ENCODE measurements around the gene NEK11.
"Not testable (repeated sequence)": the region's sequence is repeated elsewhere in the genome, so short reads cannot be mapped to it uniquely, and the experiment has no call there.

Gene NEK11

GRCh38 chr3:131299836-131300235 lies 273.2 kb downstream of the NEK11 start:
- DNase-seq (ENCODE audit: low read depth in 3 of 3): no peak

- no peak for DNase-seq (ENCODE audit: low read depth in 3 of 3)
Measured at GRCh38 chr3:131303848-131304247, 277.2 kb downstream of the NEK11 start.

GRCh38 chr3:131304890-131305289 lies 278.2 kb downstream of the NEK11 start:
- no peak for DNase-seq (ENCODE audit: low read depth in 3 of 3)

- DNase-seq (ENCODE audit: low read depth in 3 of 3): no peak
Measured at GRCh38 chr3:131306242-131306641, 279.6 kb downstream of the NEK11 start.

- DNase-seq (ENCODE audit: low read depth in 3 of 3): no peak
Measured at GRCh38 chr3:131314318-131314717, 287.6 kb downstream of the NEK11 start.

- no peak for DNase-seq (ENCODE audit: low read depth in 3 of 3)
Measured at GRCh38 chr3:131315162-131315561, 288.5 kb downstream of the NEK11 start.

GRCh38 chr3:131317667-131318066 lies 291.0 kb downstream of the NEK11 start:
- DNase-seq (ENCODE audit: low read depth in 3 of 3): no peak

- no peak for DNase-seq (ENCODE audit: low read depth in 3 of 3)
Measured at GRCh38 chr3:131323014-131323413, 296.3 kb downstream of the NEK11 start.

- no peak for DNase-seq (ENCODE audit: low read depth in 3 of 3)
Measured at GRCh38 chr3:131323792-131324191, 297.1 kb downstream of the NEK11 start.

GRCh38 chr3:131324923-131325322 lies 298.2 kb downstream of the NEK11 start:
- DNase-seq (ENCODE audit: low read depth in 3 of 3): no peak

GRCh38 chr3:131326307-131326706 lies 299.6 kb downstream of the NEK11 start:
- DNase-seq (ENCODE audit: low read depth in 3 of 3): no peak

- DNase-seq (ENCODE audit: low read depth in 3 of 3): no peak
Measured at GRCh38 chr3:131328721-131329120, 302.0 kb downstream of the NEK11 start.

GRCh38 chr3:131329774-131330173 lies 303.1 kb downstream of the NEK11 start:
- DNase-seq (ENCODE audit: low read depth in 3 of 3): no peak

GRCh38 chr3:131331456-131332085 lies 304.9 kb downstream of the NEK11 start:
- not testable (repeated sequence) for DNase-seq (ENCODE audit: low read depth in 3 of 3)

- no peak for DNase-seq (ENCODE audit: low read depth in 3 of 3)
Measured at GRCh38 chr3:131338948-131339640, 312.4 kb downstream of the NEK11 start.

GRCh38 chr3:131341761-131342160 lies 315.1 kb downstream of the NEK11 start:
- DNase-seq (ENCODE audit: low read depth in 3 of 3): no peak

GRCh38 chr3:131348911-131349310 lies 322.2 kb downstream of the NEK11 start:
- no peak for DNase-seq (ENCODE audit: low read depth in 3 of 3)

GRCh38 chr3:131349454-131349853 lies 322.8 kb downstream of the NEK11 start:
- DNase-seq (ENCODE audit: low read depth in 3 of 3): no peak

GRCh38 chr3:131349946-131350347 lies 323.3 kb downstream of the NEK11 start:
- no peak for DNase-seq (ENCODE audit: low read depth in 3 of 3)

- DNase-seq (ENCODE audit: low read depth in 3 of 3): no peak
Measured at GRCh38 chr3:131350506-131350905, 323.8 kb downstream of the NEK11 start.

- DNase-seq (ENCODE audit: low read depth in 3 of 3): no peak
Measured at GRCh38 chr3:131353016-131353877, 326.6 kb downstream of the NEK11 start.

GRCh38 chr3:131353986-131354385 lies 327.3 kb downstream of the NEK11 start:
- no peak for DNase-seq (ENCODE audit: low read depth in 3 of 3)
